Osteoblast (primary cell): ENCODE results near the gene NELL2. TPM values are rescaled to one million over a fixed set of nuclear protein-coding genes. Genes with fewer than 3 reads are reported as not detected.

Source experiments
- DNase-seq: peaks from one replicate; pipeline ENCODE4 v3.0.0; 2011; ENCODE audit warnings: low spot score, mixed read lengths; ENCODE audit not compliant: insufficient read length; ENCODE audit errors: missing footprints
- H2AFZ ChIP-seq: 2 replicates; pipeline ENCODE4 v1.6.0; 2011; ENCODE audit warnings: mild to moderate bottlenecking, low read length
- H3K27ac ChIP-seq: 2 replicates; pipeline ENCODE4 v1.5.1; 2011; ENCODE audit warnings: mild to moderate bottlenecking, low read depth, low read length, moderate library complexity
- H3K27me3 ChIP-seq: 2 replicates; pipeline ENCODE4 v1.6.0; 2012; ENCODE audit warnings: mild to moderate bottlenecking, control low read depth, inconsistent platforms, low read length, moderate library complexity; ENCODE audit not compliant: insufficient read depth
- H3K36me3 ChIP-seq: 2 replicates; pipeline ENCODE4 v1.5.1; 2011; ENCODE audit warnings: mild to moderate bottlenecking, low read length, control low read depth, moderate library complexity; ENCODE audit not compliant: insufficient read depth
- H3K4me1 ChIP-seq: 2 replicates; pipeline ENCODE4 v1.5.1; 2011; ENCODE audit warnings: mild to moderate bottlenecking, low read length, control low read depth, moderate library complexity; ENCODE audit not compliant: insufficient read depth
- H3K4me2 ChIP-seq: 2 replicates; pipeline ENCODE4 v1.6.0; 2011; ENCODE audit warnings: mild to moderate bottlenecking, low read length; ENCODE audit not compliant: insufficient read depth
- H3K4me3 ChIP-seq: fragments of 200-600 bp; sonication (generic); 3 replicates; pipeline ENCODE4 v1.5.1; 2012; ENCODE audit warnings: mild to moderate bottlenecking, low read length, inconsistent platforms; ENCODE audit not compliant: insufficient read depth
- H3K79me2 ChIP-seq: 2 replicates; pipeline ENCODE4 v1.6.0; 2012; ENCODE audit warnings: mild to moderate bottlenecking, low read length, control low read depth, inconsistent platforms; ENCODE audit not compliant: insufficient read depth
- H3K9me3 ChIP-seq: 2 replicates; pipeline ENCODE4 v1.5.1; 2011; ENCODE audit warnings: low read depth, low read length, control low read depth
- H4K20me1 ChIP-seq: 2 replicates; pipeline ENCODE4 v1.6.0; 2012; ENCODE audit warnings: mild to moderate bottlenecking, low read length, control low read depth; ENCODE audit not compliant: insufficient read depth
- total RNA-seq: library from RNA; depleted of rRNA; stranded (reverse); fragments of >200 nt; gene quantifications from 2 replicates; pipeline ENCODE4 v1.2.3, GENCODE V29; 2012
- TF ChIP-seq, protein P1 (sequence below): IDR thresholded peaks from 2 replicates; pipeline ENCODE4 v1.5.1; 2011; ENCODE audit warnings: mild to moderate bottlenecking, low read depth, low read length, moderate library complexity; ENCODE audit errors: extremely low read depth

The NELL2 gene
- total RNA-seq, 1 donor = not detected

DNA sequence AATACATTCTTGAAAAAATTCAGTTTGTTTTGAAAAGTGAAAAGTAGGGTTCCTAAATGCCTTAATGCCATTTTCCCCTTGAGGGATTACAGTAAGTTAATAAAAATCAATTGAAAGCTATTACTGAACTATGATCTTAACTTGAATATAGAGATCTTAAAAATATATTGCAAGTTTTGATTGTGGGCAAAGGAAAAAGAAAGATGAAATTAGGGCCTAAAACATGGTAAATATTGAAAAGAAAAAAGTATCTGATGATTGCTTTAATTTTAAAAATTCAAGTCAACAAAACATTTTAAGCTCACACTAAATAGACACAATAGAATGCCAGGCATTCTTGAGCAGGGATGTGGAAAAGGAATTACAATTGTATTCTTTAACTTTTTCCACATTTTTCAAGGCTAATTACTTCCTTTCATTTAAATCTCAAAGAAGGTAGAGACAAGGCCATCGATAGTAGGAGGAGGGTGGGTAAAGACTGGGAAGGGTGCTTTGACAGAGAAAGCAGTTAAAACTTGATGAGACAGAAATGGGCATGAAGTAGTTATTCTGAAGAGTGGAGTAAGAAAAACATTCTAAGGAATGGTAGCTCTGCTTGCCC lies 294.4 kb downstream of the NELL2 start:
- Histone ChIP-seq H3K27me3 (no peaks in the 10 kb centered on the region), H3K9me3 (no peaks in the 10 kb centered on the region), H3K36me3 (no peaks in the 10 kb centered on the region), H3K27ac (no peak overlapping the region), H4K20me1 (no peaks in the 10 kb centered on the region), H3K79me2 (no peaks in the 10 kb centered on the region), H3K4me2 (no peak overlapping the region), H3K4me1 (no peaks in the 10 kb centered on the region), H3K4me3 (no peak overlapping the region), H2AFZ (no peak overlapping the region)
- DNase-seq = no peak
- TF ChIP-seq, protein P1, sequence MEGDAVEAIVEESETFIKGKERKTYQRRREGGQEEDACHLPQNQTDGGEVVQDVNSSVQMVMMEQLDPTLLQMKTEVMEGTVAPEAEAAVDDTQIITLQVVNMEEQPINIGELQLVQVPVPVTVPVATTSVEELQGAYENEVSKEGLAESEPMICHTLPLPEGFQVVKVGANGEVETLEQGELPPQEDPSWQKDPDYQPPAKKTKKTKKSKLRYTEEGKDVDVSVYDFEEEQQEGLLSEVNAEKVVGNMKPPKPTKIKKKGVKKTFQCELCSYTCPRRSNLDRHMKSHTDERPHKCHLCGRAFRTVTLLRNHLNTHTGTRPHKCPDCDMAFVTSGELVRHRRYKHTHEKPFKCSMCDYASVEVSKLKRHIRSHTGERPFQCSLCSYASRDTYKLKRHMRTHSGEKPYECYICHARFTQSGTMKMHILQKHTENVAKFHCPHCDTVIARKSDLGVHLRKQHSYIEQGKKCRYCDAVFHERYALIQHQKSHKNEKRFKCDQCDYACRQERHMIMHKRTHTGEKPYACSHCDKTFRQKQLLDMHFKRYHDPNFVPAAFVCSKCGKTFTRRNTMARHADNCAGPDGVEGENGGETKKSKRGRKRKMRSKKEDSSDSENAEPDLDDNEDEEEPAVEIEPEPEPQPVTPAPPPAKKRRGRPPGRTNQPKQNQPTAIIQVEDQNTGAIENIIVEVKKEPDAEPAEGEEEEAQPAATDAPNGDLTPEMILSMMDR = no peak

DNA sequence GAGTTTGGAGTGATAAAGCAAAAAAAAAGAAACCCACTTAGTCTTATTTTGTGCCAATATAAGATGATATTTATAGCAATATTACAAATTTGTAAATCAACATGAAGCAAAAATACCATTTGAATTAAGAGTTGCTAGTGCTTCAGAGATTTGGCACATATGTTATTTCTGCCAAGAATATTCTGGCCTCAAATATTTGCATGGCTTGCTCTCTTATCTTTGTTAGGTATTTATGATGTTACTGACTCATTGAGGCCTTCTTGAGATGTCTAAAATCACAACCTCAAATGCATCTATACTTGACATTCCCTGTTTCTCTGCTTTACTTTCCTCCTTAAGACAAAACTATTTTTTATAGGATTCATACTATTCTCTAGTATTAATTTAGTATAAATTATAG lies 301.5 kb downstream of the NELL2 start:
- Histone ChIP-seq H2AFZ (no peak overlapping the region), H3K4me3 (no peak overlapping the region), H3K27ac (no peak overlapping the region), H3K9me3 (no peaks in the 10 kb centered on the region), H3K27me3 (no peaks in the 10 kb centered on the region), H4K20me1 (no peaks in the 10 kb centered on the region), H3K79me2 (no peaks in the 10 kb centered on the region), H3K4me1 (no peaks in the 10 kb centered on the region), H3K4me2 (no peak overlapping the region), H3K36me3 (no peaks in the 10 kb centered on the region)
- no peak for DNase-seq
- TF ChIP-seq, protein P1 = no peak

DNA sequence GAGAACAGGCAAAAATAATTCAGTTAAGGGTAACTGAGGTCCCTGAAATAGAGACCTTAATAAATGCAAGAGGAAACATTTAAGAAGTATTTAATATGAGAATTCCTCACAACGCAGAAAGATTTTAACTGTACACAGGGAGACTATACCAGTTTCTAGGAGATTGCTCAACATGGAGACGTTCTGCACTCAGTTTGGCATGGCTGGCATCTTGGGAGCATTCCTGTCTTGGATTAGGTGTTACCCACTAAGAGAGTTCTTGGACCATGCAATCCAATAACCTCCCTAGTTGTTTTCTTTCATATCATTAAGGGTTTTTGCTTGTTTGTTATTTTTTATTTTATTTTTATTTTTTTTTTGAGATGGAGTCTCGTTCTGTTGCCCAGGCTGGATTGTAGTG lies 302.4 kb downstream of the NELL2 start:
- Histone ChIP-seq H3K4me2 (no peak overlapping the region), H3K4me3 (no peak overlapping the region), H3K36me3 (no peaks in the 10 kb centered on the region)

DNA sequence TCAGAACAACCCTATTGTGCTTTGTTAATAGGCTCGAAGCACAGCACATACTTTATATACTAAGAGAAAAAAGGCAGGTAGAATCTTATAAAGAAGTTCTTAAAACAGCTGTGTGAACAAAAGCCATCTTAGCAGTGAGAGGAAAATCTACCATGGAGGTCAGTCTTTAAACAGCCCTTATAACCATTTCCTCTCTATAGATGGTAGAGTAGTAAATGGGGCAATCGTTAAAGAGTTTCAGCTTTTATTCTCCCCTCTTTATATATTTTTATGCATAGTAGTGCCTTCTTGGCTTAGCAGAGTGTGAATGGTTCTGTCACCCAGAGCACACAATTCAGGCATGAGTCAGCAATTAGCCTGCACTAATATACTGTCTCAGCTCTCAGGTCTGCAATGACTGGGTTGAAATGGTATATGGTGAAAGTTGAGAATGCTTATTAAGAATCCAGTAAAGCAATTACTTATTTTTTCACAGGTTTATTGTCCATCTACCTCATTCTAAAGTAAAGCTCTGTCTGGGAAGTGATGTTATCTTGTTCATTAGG lies 305.0 kb downstream of the NELL2 start:
- H3K36me3 ChIP-seq = no peaks in the 10 kb centered on the region
- TF ChIP-seq, protein P1 = no peak
- no peak overlapping the region for H3K27ac ChIP-seq
- H3K4me2 ChIP-seq = no peak overlapping the region
- no peaks in the 10 kb centered on the region for H3K27me3 ChIP-seq
- no peak overlapping the region for H2AFZ ChIP-seq
- H3K9me3 ChIP-seq = no peaks in the 10 kb centered on the region
- H3K4me1 ChIP-seq = no peaks in the 10 kb centered on the region
- no peaks in the 10 kb centered on the region for H3K79me2 ChIP-seq
- no peak for DNase-seq
- H4K20me1 ChIP-seq = no peaks in the 10 kb centered on the region
- no peak overlapping the region for H3K4me3 ChIP-seq

More for the DNA sequence above, 302.4 kb downstream of the NELL2 start:
- TF ChIP-seq, protein P1 = no peak
- no peaks in the 10 kb centered on the region for H3K9me3 ChIP-seq
- H3K27me3 ChIP-seq = no peaks in the 10 kb centered on the region
- no peak overlapping the region for H3K27ac ChIP-seq
- no peaks in the 10 kb centered on the region for H3K79me2 ChIP-seq
- H4K20me1 ChIP-seq = no peaks in the 10 kb centered on the region
- H3K4me1 ChIP-seq = no peaks in the 10 kb centered on the region
- no peak overlapping the region for H2AFZ ChIP-seq
- no peak for DNase-seq
